Measurements from ENCODE around the gene SMCR8. TPM values are rescaled to one million over a fixed set of nuclear protein-coding genes. Genes with fewer than 3 reads are reported as not detected.
A peak's percentile ranks its signal among the peaks of the same experiment; 100 is the strongest.
"Not testable (repeated sequence)": the region's sequence is repeated elsewhere in the genome, so short reads cannot be mapped to it uniquely, and the experiment has no call there.

The SMCR8 gene
- total RNA-seq, 1 donor from 2014 or later: 5.1 TPM

DNA sequence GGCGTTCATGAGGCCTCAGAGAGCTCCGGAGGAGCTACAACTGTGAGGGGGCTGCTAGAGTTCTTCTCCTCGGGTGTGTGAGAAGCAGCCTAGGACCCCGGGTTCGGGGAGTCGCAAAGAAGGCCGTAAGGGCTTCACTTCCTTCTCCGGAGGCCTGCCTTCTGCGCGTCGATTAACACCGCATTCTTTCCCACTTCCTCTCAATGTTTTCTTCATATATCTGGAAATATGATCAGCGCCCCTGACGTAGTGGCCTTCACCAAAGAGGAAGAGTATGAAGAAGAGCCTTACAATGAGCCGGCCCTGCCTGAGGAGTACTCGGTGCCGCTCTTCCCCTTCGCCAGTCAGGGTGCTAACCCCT is 449 bp downstream of the SMCR8 start:
- no peak for DNase-seq (ENCODE audit: low spot score)
- no peak for ATAC-seq

DNA sequence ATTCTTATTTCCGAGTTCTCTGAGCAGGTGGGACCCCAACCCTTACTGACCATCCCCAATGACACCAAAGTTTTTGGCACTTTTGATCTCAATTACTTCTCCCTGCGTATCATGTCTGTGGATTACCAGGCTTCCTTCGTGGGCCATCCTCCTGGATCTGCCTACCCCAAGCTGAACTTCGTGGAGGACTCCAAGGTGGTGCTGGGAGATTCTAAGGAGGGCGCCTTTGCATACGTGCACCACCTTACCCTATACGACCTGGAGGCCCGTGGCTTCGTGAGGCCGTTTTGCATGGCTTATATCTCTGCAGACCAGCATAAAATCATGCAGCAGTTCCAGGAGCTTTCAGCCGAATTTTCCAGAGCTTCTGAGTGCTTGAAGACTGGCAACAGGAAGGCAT is 868 bp downstream of the SMCR8 start:
- DNase-seq (ENCODE audit: low spot score): no peak

GRCh38 chr17:18318117-18318516 is 3.0 kb downstream of the SMCR8 start:
- DNase-seq (ENCODE audit: low spot score): no peak

More for the DNA sequence above, 868 bp downstream of the SMCR8 start:
- ATAC-seq: no peak

GRCh38 chr17:18318771-18319450 is 3.8 kb downstream of the SMCR8 start:
- DNase-seq (ENCODE audit: low spot score) (no peak), ATAC-seq (no peak)

More at GRCh38 chr17:18318117-18318516, 3.0 kb downstream of the SMCR8 start:
- ATAC-seq: no peak

DNA sequence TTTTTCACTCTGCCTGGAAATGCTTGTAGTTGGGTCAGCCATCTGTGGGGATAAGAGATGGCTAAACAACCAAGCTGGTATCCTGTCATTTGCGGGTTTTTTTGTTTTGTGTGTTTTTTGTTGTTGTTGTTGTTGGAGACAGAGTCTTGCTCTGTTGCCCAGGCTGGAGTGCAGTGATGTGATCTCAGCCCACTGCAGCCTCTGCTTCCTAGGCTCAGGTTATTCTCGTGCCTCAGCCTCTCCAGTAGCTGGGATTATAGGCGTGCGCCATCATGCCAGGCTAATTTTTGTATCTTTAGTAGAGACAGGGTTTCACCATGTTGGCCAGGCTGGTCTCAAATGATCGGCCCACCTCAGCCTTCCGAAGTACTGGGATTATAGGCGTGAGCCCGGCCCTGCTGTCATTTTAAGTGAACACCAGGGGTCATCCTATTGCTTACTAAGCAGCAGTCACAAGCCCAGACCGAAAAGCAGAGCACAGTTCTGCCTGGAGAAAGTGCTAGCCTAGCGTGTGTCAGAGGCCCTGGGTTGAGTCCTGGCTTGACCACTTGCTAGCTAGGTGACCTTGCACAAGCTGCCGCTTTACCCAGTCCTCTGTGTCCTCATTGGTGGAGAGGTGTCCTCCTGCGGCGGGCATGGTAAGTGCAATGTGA is 4.6 kb downstream of the SMCR8 start:
- peak; percentile 20 for ATAC-seq
- no peak for DNase-seq (ENCODE audit: low spot score)

GRCh38 chr17:18320301-18320700 is 5.2 kb downstream of the SMCR8 start:
- ATAC-seq (no peak), DNase-seq (ENCODE audit: low spot score) (no peak)

GRCh38 chr17:18321309-18321708 is 6.2 kb downstream of the SMCR8 start:
- ATAC-seq (no peak), DNase-seq (ENCODE audit: low spot score) (no peak)

- DNase-seq (ENCODE audit: low spot score) (no peak), ATAC-seq (no peak)
These were observed 7.4 kb downstream of the SMCR8 start for GRCh38 chr17:18322522-18322921.

- DNase-seq (ENCODE audit: low spot score): no peak
- peak; percentile 48 for ATAC-seq
These were observed 7.9 kb downstream of the SMCR8 start for GRCh38 chr17:18323007-18323406.

DNA sequence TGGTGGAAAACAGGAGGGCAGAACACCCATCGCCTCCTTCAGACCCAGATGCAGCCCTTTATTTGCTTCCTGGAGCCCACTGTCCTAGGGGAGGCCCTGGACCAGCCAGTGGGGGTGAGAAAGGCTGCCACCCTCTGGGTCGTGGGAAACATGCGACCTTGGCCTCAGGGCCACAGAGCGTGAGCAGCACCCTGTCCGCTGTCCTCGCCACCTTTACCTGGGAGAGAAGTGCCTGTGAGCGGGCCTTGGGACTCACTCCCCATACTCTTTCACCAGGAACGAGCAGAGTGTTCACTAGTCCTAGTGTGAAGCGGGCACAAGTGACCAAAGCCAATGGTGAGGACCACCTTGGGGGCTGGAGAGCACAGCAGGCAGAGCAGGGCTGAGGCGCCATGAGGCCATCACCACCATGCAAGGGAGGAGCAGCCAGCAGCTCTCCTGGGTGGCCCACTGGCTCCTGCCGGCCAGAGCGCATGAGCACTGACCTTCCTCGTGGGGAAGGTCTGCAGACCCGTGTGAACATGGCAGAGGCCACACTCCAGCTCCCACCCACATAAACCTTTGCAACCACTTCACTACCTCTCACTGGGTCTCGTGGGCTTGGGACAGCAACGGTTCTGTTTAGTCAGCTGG is 8.5 kb downstream of the SMCR8 start:
- no peak for DNase-seq (ENCODE audit: low spot score)
- peak; percentile 22 for ATAC-seq

GRCh38 chr17:18324140-18325050 is 9.3 kb downstream of the SMCR8 start:
- ATAC-seq: peak; percentile 49
- no peak for DNase-seq (ENCODE audit: low spot score)

DNA sequence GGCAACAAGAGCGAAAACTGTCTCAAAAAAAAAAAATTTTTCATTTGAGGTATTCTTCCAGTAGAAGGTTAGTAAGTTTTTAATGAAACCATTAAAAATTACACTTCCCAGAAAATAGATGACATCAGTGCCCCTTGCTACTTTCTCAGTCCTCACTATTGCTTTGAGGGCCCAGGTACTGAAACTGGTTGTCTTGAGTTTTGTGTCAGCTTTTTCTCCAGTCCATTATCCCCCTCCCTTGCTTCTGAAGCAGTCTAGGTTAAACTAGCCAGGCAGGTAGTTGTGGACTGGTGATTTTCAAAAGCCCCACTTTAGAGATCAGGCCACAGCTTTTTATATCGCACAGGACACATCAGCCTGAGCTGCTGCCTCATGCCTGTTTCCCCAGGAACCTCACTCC is 10.9 kb downstream of the SMCR8 start:
- DNase-seq (ENCODE audit: low spot score) (no peak), ATAC-seq (no peak)

DNA sequence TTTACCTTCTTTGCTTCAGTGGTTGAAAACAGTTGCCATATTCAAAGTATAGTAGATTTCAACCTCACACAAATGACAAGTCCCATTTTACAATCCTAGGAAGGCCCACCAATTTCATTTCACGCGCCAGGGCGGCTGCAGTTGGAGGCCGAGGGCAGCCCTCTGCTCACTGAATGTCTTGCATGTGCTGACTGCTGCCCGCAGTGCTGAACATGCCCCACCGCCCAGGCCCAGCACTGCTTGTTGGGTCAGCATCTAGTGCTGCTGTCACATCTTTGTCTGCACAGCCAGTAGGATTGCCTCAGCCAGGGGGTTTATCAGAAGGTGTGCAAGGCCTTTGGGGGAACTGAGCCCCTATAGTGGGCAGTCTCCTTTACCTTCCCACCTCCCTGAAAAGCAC is 11.5 kb downstream of the SMCR8 start:
- no peak for ATAC-seq
- no peak for DNase-seq (ENCODE audit: low spot score)

GRCh38 chr17:18327093-18327492 is 12.0 kb downstream of the SMCR8 start:
- no peak for ATAC-seq
- no peak for DNase-seq (ENCODE audit: low spot score)

DNA sequence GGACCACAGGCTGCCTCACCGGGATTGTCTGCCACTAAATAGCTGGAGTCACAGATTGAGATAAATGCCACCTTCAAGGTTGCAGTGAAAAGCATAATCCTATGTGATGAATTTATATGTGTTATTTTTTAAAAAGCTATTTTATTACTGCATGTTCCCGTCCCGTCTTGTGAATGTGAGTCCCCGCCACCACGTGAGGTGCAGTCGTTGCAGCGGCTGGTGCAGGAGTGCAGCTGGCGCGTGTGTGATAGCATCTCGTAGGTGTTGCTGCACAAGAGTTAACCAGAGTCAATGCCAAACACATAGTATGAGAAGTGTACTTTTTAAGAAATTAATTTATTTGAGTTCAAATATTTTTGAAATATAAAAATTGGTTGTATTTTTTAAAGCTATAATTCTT is 12.5 kb downstream of the SMCR8 start:
- ATAC-seq (no peak), DNase-seq (ENCODE audit: low spot score) (no peak)

DNA sequence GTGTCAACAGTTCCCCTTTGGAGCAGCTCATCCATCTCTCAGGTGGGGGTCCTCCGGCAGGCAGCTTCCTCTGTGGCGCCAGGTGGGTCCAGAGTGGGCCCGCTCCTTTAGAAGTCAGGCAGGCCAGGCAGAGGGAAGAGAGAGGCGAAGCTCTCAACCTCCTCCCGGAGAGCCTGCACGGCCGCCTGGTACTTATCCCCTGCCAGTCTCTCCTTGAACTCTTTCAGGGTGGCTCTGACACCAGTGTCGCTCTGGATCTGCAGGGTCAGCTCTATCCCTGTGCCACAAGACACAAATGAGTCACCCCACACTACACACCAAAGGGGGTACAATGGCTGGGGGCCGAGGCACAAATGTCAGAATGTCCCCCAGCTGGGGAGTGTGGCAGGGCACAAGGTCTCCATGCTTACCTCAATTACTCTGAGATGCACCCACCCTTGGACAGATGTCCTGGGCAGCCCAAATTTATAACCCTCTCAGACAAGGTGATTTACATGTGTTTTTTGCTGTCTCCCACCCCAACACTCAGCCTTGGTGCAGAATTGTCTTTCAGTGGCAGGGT is 13.6 kb downstream of the SMCR8 start:
- no peak for DNase-seq (ENCODE audit: low spot score)

DNA sequence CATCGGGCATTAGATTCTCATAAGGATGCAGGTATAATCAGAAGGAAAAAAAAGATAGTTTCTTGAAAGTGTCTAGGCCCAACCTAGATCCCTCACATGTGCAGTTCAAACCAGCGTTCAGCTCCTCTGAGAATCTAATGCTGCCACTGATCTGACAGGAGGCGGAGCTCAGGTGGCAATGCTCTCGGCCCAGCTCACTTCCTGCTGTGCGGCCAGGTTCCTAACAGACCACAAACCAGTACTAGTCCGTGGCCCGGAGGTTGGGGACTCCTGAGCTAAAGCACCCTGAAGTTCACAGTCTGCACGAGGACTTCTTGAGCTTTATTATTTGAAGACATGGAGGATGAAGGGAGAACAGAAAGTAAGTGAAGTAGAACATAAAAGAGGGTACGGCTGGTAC is 16.8 kb downstream of the SMCR8 start:
- ATAC-seq (no peak), DNase-seq (ENCODE audit: low spot score) (no peak)

More for the DNA sequence above, 13.6 kb downstream of the SMCR8 start:
- ATAC-seq: no peak

GRCh38 chr17:18332909-18333489 is 17.9 kb downstream of the SMCR8 start:
- no peak for ATAC-seq
- DNase-seq (ENCODE audit: low spot score): no peak

DNA sequence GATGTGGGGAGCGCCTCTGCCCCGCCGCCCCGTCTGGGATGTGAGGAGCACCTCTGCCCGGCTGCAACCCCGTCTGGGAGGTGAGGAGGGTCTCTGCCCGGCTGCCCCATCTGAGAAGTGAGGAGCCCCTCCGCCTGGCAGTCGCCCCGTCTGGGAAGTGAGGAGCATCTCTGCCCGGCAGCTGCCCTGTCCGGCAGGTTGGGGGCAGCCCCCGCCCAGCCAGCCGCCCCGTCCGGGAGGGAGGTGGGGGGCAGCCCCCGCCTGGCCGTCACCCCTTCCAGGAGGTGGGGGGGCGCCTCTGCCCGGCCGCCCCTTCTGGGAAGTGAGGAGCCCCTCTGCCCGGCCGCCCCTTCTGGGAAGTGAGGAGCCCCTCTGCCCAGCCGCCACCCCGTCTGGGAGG is 23.1 kb downstream of the SMCR8 start:
- ATAC-seq; DNase-seq (ENCODE audit: low spot score): not testable (repeated sequence)

DNA sequence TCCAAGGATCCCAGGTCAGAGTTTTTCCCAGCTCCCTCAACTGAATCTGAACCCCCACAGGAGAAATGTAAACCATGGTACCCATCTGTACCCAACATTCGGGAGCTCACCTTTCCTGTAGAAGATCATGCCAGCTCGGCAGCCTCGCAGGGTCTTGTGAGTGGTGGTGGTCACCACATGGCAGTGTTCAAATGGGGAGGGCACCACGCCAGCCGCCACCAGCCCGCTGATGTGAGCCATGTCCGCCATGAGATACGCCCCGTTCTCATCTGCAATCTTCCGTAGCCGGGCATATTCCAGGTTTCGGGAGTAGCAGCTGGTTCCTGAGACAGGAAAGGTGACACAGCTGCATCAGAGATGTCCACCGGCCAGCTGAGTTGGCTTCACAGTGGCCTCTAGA is 24.8 kb downstream of the SMCR8 start:
- DNase-seq (ENCODE audit: low spot score) (no peak), ATAC-seq (no peak)

GRCh38 chr17:18344021-18344420 is 28.9 kb downstream of the SMCR8 start:
- ATAC-seq (no peak), DNase-seq (ENCODE audit: low spot score) (no peak)

Data from left lobe of liver (tissue), 2 donors.